CD14-positive monocyte (primary cell): ENCODE results near the gene HECW1. TPM values are rescaled to one million over a fixed set of nuclear protein-coding genes. Genes with fewer than 3 reads are reported as not detected.

Experiments used
- DNase-seq, 3 donors: peaks; one replicate each; pipeline ENCODE4 v3.0.0-alpha.2; 2011 to 2022
- H2AFZ ChIP-seq: 2 replicates; pipeline ENCODE4 v1.6.0; 2012; ENCODE audit warnings: mild to moderate bottlenecking, low read depth, low read length, inconsistent platforms; ENCODE audit not compliant: insufficient read depth, poor library complexity, severe bottlenecking
- H3K27ac ChIP-seq, 2 donors: 1 replicate in 1 of 2; 2 replicates in 1 of 2; pipeline ENCODE4 v1.5.1; 2012 to 2013; ENCODE audit warnings: low read length in 2 of 2, control low read depth in 1 of 2, inconsistent platforms in 1 of 2, low read depth in 1 of 2, mild to moderate bottlenecking in 1 of 2
- H3K27me3 ChIP-seq, 2 donors: one replicate each; pipeline versions ENCODE4 v1.6.0 to v1.6.1; 2011 to 2013; ENCODE audit warnings: low read length in 2 of 2; ENCODE audit not compliant: control insufficient read depth in 2 of 2, insufficient read depth in 2 of 2
- H3K36me3 ChIP-seq, 2 donors: replicated peaks in 1 of 2; 1 replicate in 1 of 2; 2 replicates in 1 of 2; pipeline versions ENCODE4 v1.5.1 to v1.6.1; 2012 to 2013; ENCODE audit warnings: low read length in 2 of 2, control low read depth in 1 of 2, inconsistent platforms in 1 of 2, mild to moderate bottlenecking in 1 of 2; ENCODE audit not compliant: insufficient read depth in 2 of 2, control insufficient read depth in 1 of 2
- H3K4me1 ChIP-seq, 2 donors: 1 replicate in 1 of 2; 2 replicates in 1 of 2; pipeline versions ENCODE4 v1.5.1 to v1.6.1; 2012 to 2013; ENCODE audit warnings: low read length in 2 of 2, control low read depth in 1 of 2, inconsistent platforms in 1 of 2, mild to moderate bottlenecking in 1 of 2, moderate library complexity in 1 of 2; ENCODE audit not compliant: insufficient read depth in 2 of 2, control insufficient read depth in 1 of 2
- H3K4me2 ChIP-seq: replicated peaks from 2 replicates; pipeline ENCODE3; 2012; ENCODE audit warnings: low read length, moderate library complexity, mild to moderate bottlenecking; ENCODE audit not compliant: poor library complexity, severe bottlenecking; ENCODE audit errors: extremely low read depth
- H3K4me3 ChIP-seq, 3 experiments: fragments of 200-600 bp in 1 of 3; sonication (generic) in 1 of 3; replicated peaks in 1 of 3; 1 replicate in 2 of 3; 2 replicates in 1 of 3; pipeline ENCODE4 v1.5.1; 2011 to 2013; ENCODE audit warnings: low read length in 3 of 3, mild to moderate bottlenecking in 3 of 3, control low read depth in 2 of 3, low read depth in 2 of 3, inconsistent platforms in 1 of 3, moderate library complexity in 1 of 3
- H3K79me2 ChIP-seq: 2 replicates; pipeline ENCODE4 v1.6.0; 2012; ENCODE audit warnings: mild to moderate bottlenecking, control low read depth, inconsistent platforms, low read length, moderate library complexity; ENCODE audit not compliant: insufficient read depth
- H3K9ac ChIP-seq: 2 replicates; pipeline ENCODE4 v1.6.0; 2017; ENCODE audit warnings: low read length, mild to moderate bottlenecking; ENCODE audit not compliant: insufficient read depth, poor library complexity, severe bottlenecking
- H3K9me3 ChIP-seq, 2 donors: replicated peaks in 1 of 2; 1 replicate in 1 of 2; 2 replicates in 1 of 2; pipeline versions ENCODE4 v1.5.1 to v1.6.1; 2012 to 2013; ENCODE audit warnings: low read length in 2 of 2, control low read depth in 1 of 2; ENCODE audit not compliant: control insufficient read depth in 1 of 2, insufficient read depth in 1 of 2
- H4K20me1 ChIP-seq: 2 replicates; pipeline ENCODE4 v1.6.0; 2012; ENCODE audit warnings: mild to moderate bottlenecking, low read length, control low read depth, moderate library complexity; ENCODE audit not compliant: insufficient read depth
- H3K27ac Mint-ChIP-seq, 7 donors: one replicate each; pipeline ENCODE4 v1.8.0; 2020; ENCODE audit warnings: mild to moderate bottlenecking in 7 of 7, mixed read lengths in 7 of 7, moderate library complexity in 6 of 7, inconsistent platforms in 2 of 7
- H3K27me3 Mint-ChIP-seq, 3 donors: one replicate each; pipeline ENCODE4 v1.8.0; 2021 to 2022; ENCODE audit warnings: low read depth in 3 of 3, mild to moderate bottlenecking in 3 of 3, mixed read lengths in 3 of 3, moderate library complexity in 3 of 3, inconsistent platforms in 1 of 3
- H3K36me3 Mint-ChIP-seq, 2 donors: one replicate each; pipeline ENCODE4 v1.8.0; 2020; ENCODE audit warnings: mixed read lengths in 2 of 2, inconsistent platforms in 1 of 2, mild to moderate bottlenecking in 1 of 2
- H3K4me1 Mint-ChIP-seq: one replicate; pipeline ENCODE4 v1.8.0; 2020; ENCODE audit warnings: mild to moderate bottlenecking, mixed read lengths
- H3K4me3 Mint-ChIP-seq, 2 donors: one replicate each; pipeline ENCODE4 v1.8.0; 2020; ENCODE audit warnings: mild to moderate bottlenecking in 2 of 2, mixed read lengths in 2 of 2, moderate library complexity in 1 of 2
- H3K9me3 Mint-ChIP-seq, 7 donors: one replicate each; pipeline ENCODE4 v1.8.0; 2020 to 2022; ENCODE audit warnings: mixed read lengths in 7 of 7, mild to moderate bottlenecking in 6 of 7, moderate library complexity in 6 of 7, inconsistent platforms in 2 of 7
- CTCF ChIP-seq: fragments of 200-600 bp; IDR thresholded peaks from one replicate; pipeline ENCODE4 v1.8.0; 2022; ENCODE audit warnings: antibody characterized with exemption, mild to moderate bottlenecking
- WGBS: methylation state at CpG from one replicate; pipeline ENCODE4 v1.1.5; 2013; ENCODE audit warnings: missing lambda C conversion rate; ENCODE audit not compliant: insufficient coverage; 5-methylcytosine and 5-hydroxymethylcytosine counted together
- intact Hi-C, 2 donors: fragments of 100-400 bp; cut with micrococcal nuclease; formaldehyde crosslinking; loops; one replicate each; pipeline versions ENCODE4 v1.15.0 to v1.15.1; 2023
- polyA plus RNA-seq, 3 donors: library from polyadenylated mRNA; depleted of rRNA in 1 of 3; unstranded in 2 of 3; stranded (reverse) in 1 of 3; fragments of 300-500 nt in 2 of 3; fragments of >200 nt in 1 of 3; fragmentation: Illumina TruSeq in 2 of 3; gene quantifications; 1 replicate in 2 of 3; 2 replicates in 1 of 3; pipeline ENCODE4 v1.2.3, GENCODE V29; 2012 to 2021

Gene HECW1
- polyA plus RNA-seq, 3 donors = not detected

DNA sequence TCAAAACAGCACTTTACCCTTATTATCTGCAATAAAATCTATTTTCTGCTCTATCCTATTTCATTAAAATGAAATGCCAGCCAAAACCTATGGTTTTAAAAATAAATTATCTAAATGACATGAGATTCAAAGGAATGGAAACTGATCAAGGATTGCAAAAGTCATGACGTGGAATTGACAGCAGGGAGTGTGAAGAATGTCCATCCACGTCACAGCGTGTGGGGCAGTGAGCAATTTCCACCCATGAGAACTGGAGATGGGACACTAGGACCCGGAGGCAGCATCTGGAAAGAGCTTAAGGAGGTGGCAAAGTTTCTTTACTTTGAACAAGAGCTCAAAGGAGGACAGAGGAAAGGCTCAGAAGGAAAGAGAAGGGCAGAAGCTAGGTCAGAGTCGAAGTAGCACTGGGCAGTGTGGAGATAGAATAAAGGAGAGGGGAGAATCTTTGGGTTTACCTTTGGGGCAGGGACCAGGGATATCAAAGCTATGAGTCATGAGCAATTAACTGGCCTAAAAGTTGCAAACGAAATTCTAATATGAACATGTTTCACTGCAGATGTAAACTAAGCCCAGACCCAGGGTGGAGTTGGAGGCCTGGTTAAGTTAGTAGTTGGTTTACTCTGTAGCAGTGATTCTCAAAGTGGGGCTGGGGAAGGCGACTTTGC lies 445.5 kb downstream of the HECW1 start:
- no peak overlapping the region for H3K4me2 ChIP-seq
- H3K79me2 ChIP-seq = no peaks in the 10 kb centered on the region
- H3K9me3 ChIP-seq = no peaks in the 10 kb centered on the region
- no peak overlapping the region for H3K4me3 Mint-ChIP-seq
- H3K9ac ChIP-seq = no peak overlapping the region
- no peak overlapping the region for H2AFZ ChIP-seq
- H3K27me3 ChIP-seq = peaks cover 5 to 11% of the 10 kb centered on the region in 2 donors
- no peak for DNase-seq
- TF ChIP-seq CTCF = no peak
- peaks cover 4 to 20% (median 17%) of the 10 kb centered on the region in 3 donors for H3K27me3 Mint-ChIP-seq
- H3K4me1 Mint-ChIP-seq = peaks cover 5% of the 10 kb centered on the region
- H3K27ac Mint-ChIP-seq = no peak overlapping the region
- no peaks in the 10 kb centered on the region for H4K20me1 ChIP-seq
- 100% methylated on average over 7 of the region's 7 CpGs for WGBS
- no peaks in the 10 kb centered on the region for H3K4me1 ChIP-seq
- H3K4me3 ChIP-seq = no peak overlapping the region
- no peak overlapping the region for H3K27ac ChIP-seq
- H3K36me3 Mint-ChIP-seq = no peaks in the 10 kb centered on the region
- no peaks in the 10 kb centered on the region for H3K36me3 ChIP-seq
- intact Hi-C loops = no loop called here
- no peaks in the 10 kb centered on the region for H3K9me3 Mint-ChIP-seq

DNA sequence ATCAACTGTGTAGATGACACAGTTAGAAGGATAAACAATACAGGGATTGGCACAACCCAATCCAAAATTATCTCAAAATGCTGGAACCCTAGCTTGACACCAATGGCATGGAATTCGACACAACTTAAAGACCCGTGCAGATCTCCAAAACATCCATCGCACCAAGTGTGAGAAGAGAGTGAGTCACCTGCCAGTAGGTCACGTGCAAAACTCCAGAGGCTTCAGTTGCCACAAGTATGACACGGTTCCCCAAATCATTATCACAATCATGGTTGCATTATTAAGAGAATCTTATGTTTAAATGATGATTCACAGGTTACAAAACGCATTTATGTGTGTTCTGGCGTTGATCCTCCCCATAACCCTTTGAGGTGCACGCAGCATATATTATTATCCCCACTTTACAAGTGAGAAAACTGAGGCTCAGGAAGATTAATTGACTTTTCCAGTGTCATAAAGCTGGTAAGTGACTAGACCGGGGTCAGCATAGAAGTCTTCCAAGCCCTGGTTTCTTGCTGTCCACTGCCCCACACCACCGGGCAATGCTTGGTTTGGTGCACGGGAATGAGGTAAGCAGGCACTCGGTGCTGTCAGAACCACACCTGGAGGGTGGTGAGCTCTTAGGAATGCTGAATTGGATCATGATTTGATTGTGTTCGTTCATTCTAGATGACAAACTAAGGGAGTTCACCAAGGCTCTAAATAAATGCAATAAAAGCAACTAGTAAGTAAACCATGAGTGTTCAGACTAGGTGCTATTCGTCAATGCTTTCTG lies 446.9 kb downstream of the HECW1 start:
- DNase-seq = peak in 1 of 3 donors; percentile 13
- no peak overlapping the region for H3K4me3 Mint-ChIP-seq
- Histone ChIP-seq H3K9me3 (no peaks in the 10 kb centered on the region), H3K27me3 (peaks cover 7 to 11% of the 10 kb centered on the region in 2 donors), H3K4me3 (no peak overlapping the region), H3K4me2 (no peak overlapping the region), H3K79me2 (no peaks in the 10 kb centered on the region), H4K20me1 (no peaks in the 10 kb centered on the region), H2AFZ (no peak overlapping the region), H3K4me1 (no peaks in the 10 kb centered on the region), H3K9ac (no peak overlapping the region), H3K36me3 (no peaks in the 10 kb centered on the region), H3K27ac (no peak overlapping the region)
- WGBS = 96% methylated on average over 7 of the region's 14 CpGs
- no peaks in the 10 kb centered on the region for H3K36me3 Mint-ChIP-seq
- no peak overlapping the region for H3K27ac Mint-ChIP-seq
- H3K4me1 Mint-ChIP-seq = peaks cover 2% of the 10 kb centered on the region
- TF ChIP-seq CTCF = no peak
- intact Hi-C loops = no loop called here
- H3K27me3 Mint-ChIP-seq = peaks cover 4 to 23% (median 19%) of the 10 kb centered on the region in 3 donors
- H3K9me3 Mint-ChIP-seq = no peaks in the 10 kb centered on the region
